ENCODE measurements around the gene PACSIN1.
"Not testable (repeated sequence)": the region's sequence is repeated elsewhere in the genome, so short reads cannot be mapped to it uniquely, and the experiment has no call there.

The PACSIN1 gene

DNA sequence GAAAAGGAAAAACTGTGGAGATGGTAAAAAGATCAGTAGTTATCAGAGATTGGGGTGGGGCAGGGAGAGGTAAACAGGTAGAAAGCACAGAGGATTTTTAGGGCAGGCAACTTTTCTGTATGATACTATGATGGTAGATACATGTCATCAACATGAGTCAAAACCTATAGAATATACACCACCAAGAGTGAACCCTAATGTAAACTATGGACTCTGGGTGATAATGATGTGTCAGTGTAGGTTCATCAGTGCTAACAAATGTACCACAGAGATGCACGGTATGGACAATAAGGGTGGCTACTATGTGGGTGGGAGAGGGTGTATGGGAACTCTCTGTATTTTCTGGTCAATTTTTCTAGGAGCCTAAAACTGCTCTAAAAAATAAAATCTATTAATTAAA is 18.5 kb downstream of the PACSIN1 start:
- H3K27ac ChIP-seq = no peak overlapping the region

DNA sequence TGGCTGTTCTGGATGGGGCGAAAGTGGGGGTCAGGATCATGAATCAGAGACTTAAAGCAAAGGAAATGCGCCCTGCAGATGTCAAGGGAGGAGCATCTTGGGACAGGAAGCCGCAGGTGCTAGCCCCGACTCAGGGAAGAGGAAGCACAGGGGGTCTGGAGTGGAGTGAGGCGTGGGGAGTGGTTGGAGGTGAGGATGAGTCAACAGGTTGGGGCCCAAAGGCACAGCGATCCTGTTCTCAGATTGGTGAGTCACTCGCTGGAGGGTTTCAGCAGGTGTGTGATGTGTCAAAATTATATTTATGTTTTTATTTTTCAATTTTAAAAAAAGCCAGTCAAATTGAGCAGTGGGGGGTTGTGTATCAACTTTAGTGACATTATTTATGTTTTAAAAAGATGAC is 19.0 kb downstream of the PACSIN1 start:
- Histone ChIP-seq H3K27ac (no peak overlapping the region), H3K36me3 (peaks cover 4% of the 10 kb centered on the region), H3K4me3 (ENCODE audit: low read depth, low read length) (no peak overlapping the region), H3K9me3 (ENCODE audit: severe bottlenecking) (no peaks in the 10 kb centered on the region), H3K27me3 (ENCODE audit: insufficient read depth, low read depth, severe bottlenecking) (no peaks in the 10 kb centered on the region)
- no peak for DNase-seq
- TF ChIP-seq, protein P1, sequence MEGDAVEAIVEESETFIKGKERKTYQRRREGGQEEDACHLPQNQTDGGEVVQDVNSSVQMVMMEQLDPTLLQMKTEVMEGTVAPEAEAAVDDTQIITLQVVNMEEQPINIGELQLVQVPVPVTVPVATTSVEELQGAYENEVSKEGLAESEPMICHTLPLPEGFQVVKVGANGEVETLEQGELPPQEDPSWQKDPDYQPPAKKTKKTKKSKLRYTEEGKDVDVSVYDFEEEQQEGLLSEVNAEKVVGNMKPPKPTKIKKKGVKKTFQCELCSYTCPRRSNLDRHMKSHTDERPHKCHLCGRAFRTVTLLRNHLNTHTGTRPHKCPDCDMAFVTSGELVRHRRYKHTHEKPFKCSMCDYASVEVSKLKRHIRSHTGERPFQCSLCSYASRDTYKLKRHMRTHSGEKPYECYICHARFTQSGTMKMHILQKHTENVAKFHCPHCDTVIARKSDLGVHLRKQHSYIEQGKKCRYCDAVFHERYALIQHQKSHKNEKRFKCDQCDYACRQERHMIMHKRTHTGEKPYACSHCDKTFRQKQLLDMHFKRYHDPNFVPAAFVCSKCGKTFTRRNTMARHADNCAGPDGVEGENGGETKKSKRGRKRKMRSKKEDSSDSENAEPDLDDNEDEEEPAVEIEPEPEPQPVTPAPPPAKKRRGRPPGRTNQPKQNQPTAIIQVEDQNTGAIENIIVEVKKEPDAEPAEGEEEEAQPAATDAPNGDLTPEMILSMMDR (IDR thresholded peaks at IDR 0.05; ENCODE audit: low read depth, low read length) = no peak

More for the DNA sequence above, 18.5 kb downstream of the PACSIN1 start:
- Histone ChIP-seq H3K9me3 (ENCODE audit: severe bottlenecking) (no peaks in the 10 kb centered on the region), H3K27me3 (ENCODE audit: insufficient read depth, low read depth, severe bottlenecking) (no peaks in the 10 kb centered on the region), H3K4me3 (ENCODE audit: low read depth, low read length) (no peak overlapping the region), H3K36me3 (peaks cover 4% of the 10 kb centered on the region)
- no peak for DNase-seq
- TF ChIP-seq, protein P1 (IDR thresholded peaks at IDR 0.05; ENCODE audit: low read depth, low read length) = no peak

DNA sequence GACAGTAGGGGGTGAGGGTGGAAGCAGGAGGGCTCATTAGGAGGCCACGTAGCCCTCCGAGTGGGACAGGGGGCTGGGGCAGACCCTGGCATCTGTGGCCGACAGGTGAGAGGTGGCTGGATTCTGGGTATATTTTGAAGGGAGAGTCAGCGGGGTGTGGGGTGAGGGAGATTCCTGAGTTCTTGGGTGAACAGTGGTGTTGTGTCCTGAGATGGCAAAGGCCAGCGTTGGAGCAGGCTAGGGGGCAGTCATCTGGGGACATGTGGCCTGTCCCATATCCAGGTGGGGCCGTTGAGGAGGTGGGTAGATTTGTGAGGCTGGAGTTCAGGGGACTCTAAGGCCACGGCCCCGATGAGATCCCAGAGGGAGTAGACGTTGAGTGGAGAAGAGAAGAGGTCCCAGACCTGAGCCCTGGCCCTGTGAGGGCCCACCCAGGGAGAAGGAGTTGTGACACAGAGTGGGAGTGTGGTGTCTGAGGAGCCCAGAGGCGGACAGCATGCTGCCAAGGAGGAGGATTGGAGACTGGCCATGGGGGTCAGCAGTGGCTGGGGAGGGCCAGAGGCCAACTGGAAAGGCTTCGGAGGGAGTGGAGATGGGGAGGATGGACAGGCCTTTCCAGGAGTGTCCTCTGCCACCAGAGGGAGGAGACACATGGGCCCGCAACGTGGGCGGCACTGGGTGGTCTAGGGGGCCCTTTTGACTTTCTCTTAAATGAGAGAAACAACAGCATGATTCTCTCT is 19.6 kb downstream of the PACSIN1 start:
- no peaks in the 10 kb centered on the region for H3K9me3 ChIP-seq (ENCODE audit: severe bottlenecking)
- DNase-seq = no peak
- H3K4me3 ChIP-seq (ENCODE audit: low read depth, low read length) = no peak overlapping the region
- TF ChIP-seq, protein P1 (IDR thresholded peaks at IDR 0.05; ENCODE audit: low read depth, low read length) = no peak
- no peak overlapping the region for H3K27ac ChIP-seq
- no peaks in the 10 kb centered on the region for H3K27me3 ChIP-seq (ENCODE audit: insufficient read depth, low read depth, severe bottlenecking)
- H3K36me3 ChIP-seq = peaks cover 4% of the 10 kb centered on the region

DNA sequence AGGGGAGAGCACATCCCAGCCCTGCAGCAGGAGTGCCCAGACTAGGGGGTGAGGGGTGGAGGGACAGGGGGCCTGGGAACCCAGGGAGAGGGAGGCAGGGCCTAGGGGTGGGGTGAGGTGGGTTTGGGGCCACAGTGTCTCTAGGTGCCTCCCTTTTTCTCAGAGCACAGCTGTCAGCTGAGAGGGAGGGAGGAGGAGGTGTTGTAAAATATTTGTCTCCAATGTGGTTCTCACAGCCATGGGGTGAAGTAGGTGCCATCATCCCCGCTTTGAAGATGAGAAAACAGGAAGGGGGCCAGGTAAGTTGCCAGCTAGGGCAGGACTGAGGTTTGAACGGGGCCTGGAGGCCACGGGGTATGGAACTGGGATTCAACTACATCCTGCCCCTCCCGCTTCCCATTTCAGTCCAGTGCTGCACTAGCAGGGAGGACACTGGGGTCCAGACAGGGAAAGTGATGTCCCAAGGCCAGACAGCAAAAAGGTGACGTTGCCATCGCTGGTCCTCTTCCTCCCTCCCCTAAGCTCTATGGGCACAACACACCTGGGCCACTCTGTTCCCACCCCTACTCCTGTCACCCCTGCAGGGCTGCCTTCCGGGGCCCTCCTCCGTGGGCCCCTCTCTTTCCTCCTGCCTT is 20.3 kb downstream of the PACSIN1 start:
- peaks cover 4% of the 10 kb centered on the region for H3K36me3 ChIP-seq
- no peak for DNase-seq
- no peaks in the 10 kb centered on the region for H3K27me3 ChIP-seq (ENCODE audit: insufficient read depth, low read depth, severe bottlenecking)
- TF ChIP-seq, protein P1 (IDR thresholded peaks at IDR 0.05; ENCODE audit: low read depth, low read length) = no peak
- no peaks in the 10 kb centered on the region for H3K9me3 ChIP-seq (ENCODE audit: severe bottlenecking)
- no peak overlapping the region for H3K4me3 ChIP-seq (ENCODE audit: low read depth, low read length)
- H3K27ac ChIP-seq = no peak overlapping the region

DNA sequence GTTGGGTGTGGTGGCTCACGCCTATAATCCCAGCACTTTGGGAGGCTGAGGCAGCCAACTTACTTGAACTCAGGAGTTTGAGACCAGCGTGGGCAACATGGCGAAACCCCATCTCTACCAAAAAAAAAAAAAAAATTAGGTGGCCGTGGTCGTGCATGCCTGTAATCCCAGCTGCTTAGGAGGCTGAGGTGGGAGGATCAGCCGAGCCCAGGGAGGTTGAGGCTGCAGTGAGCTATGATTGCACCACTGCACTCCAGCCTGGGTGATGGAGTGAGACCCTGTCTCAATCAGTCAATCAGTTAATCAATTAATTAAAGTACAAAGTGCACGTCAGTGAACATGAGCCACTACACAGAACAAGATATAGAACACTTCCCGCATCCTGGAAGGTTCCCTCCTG is 21.0 kb downstream of the PACSIN1 start:
- not testable (repeated sequence) for H3K27ac ChIP-seq; H3K9me3 ChIP-seq (ENCODE audit: severe bottlenecking); H3K36me3 ChIP-seq; DNase-seq; H3K27me3 ChIP-seq (ENCODE audit: insufficient read depth, low read depth, severe bottlenecking); H3K4me3 ChIP-seq (ENCODE audit: low read depth, low read length)

DNA sequence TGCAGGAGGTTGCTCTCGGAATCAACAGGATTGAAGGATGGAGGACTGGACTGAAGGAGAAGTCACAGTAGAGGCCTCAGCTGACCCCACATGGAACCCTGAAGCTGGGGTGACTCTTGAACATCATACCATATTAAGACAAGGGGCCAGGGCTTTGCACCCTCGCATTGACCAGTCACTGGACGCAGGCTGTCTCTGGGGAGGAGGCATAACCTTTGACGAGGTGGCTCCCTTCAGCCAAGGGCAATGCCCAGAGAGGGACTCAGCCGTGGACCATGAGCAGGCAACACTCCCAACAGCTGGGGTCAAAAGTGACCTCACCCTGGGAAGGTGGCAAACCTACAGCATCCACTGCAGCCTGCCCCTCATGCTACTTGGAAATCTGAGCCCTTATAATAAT is 21.7 kb downstream of the PACSIN1 start:
- DNase-seq = no peak
- TF ChIP-seq, protein P1 (IDR thresholded peaks at IDR 0.05; ENCODE audit: low read depth, low read length) = no peak
- H3K9me3 ChIP-seq (ENCODE audit: severe bottlenecking) = no peaks in the 10 kb centered on the region

More for the DNA sequence above, 21.7 kb downstream of the PACSIN1 start:
- Histone ChIP-seq H3K27ac (no peak overlapping the region), H3K4me3 (ENCODE audit: low read depth, low read length) (no peak overlapping the region), H3K36me3 (no peaks in the 10 kb centered on the region), H3K27me3 (ENCODE audit: insufficient read depth, low read depth, severe bottlenecking) (no peaks in the 10 kb centered on the region)
